Trophoblast cell (in vitro differentiated cells and primary cell): Measurements from ENCODE around the gene MAP3K19.

Source experiments
- DNase-seq, 2 donors: peaks; one replicate each; pipeline ENCODE4 v3.0.0-alpha.2; 2016
- H2AFZ ChIP-seq: 2 replicates; pipeline ENCODE4 v1.6.1; 2013; ENCODE audit warnings: low read length, moderate library complexity, mild to moderate bottlenecking; ENCODE audit not compliant: insufficient read depth, poor library complexity
- H2AK5ac ChIP-seq: 2 replicates; pipeline ENCODE4 v1.6.1; 2013; ENCODE audit warnings: mild to moderate bottlenecking, low read length
- H2BK120ac ChIP-seq: 2 replicates; pipeline ENCODE4 v1.6.1; 2013; ENCODE audit warnings: low read length, mild to moderate bottlenecking, moderate library complexity; ENCODE audit not compliant: insufficient read depth, poor library complexity
- H2BK12ac ChIP-seq: 2 replicates; pipeline ENCODE4 v1.6.1; 2013; ENCODE audit warnings: mild to moderate bottlenecking, low read length, moderate library complexity
- H2BK5ac ChIP-seq: 2 replicates; pipeline ENCODE4 v1.6.1; 2013; ENCODE audit warnings: low read length, low read depth, moderate library complexity, mild to moderate bottlenecking; ENCODE audit not compliant: poor library complexity
- H3K14ac ChIP-seq: 2 replicates; pipeline ENCODE4 v1.6.1; 2013; ENCODE audit warnings: mild to moderate bottlenecking, low read length
- H3K18ac ChIP-seq: 2 replicates; pipeline ENCODE4 v1.6.1; 2013; ENCODE audit warnings: mild to moderate bottlenecking, low read length
- H3K23ac ChIP-seq: 2 replicates; pipeline ENCODE4 v1.6.1; 2013; ENCODE audit warnings: low read length
- H3K27ac ChIP-seq: 2 replicates; pipeline ENCODE4 v1.5.1; 2013; ENCODE audit warnings: low read depth, mild to moderate bottlenecking, inconsistent platforms, low read length, moderate library complexity
- H3K27me3 ChIP-seq: 2 replicates; pipeline ENCODE4 v1.6.1; 2013; ENCODE audit warnings: inconsistent platforms, mild to moderate bottlenecking, low read length, moderate library complexity; ENCODE audit not compliant: insufficient read depth
- H3K36me3 ChIP-seq, 2 experiments: 1 replicate in 1 of 2; 2 replicates in 1 of 2; pipeline ENCODE4 v1.6.1; 2013; ENCODE audit warnings: low read length in 2 of 2, mild to moderate bottlenecking in 2 of 2, moderate library complexity in 1 of 2; ENCODE audit not compliant: insufficient read depth in 2 of 2, control insufficient read depth in 1 of 2
- H3K4ac ChIP-seq: 2 replicates; pipeline ENCODE4 v1.6.1; 2013; ENCODE audit warnings: low read depth, mild to moderate bottlenecking, low read length, moderate library complexity
- H3K4me1 ChIP-seq, 2 experiments: 1 replicate in 1 of 2; 2 replicates in 1 of 2; pipeline ENCODE4 v1.6.1; 2013; ENCODE audit warnings: low read length in 2 of 2, mild to moderate bottlenecking in 2 of 2, moderate library complexity in 1 of 2; ENCODE audit not compliant: insufficient read depth in 2 of 2, control insufficient read depth in 1 of 2
- H3K4me2 ChIP-seq: 2 replicates; pipeline ENCODE4 v1.6.1; 2013; ENCODE audit warnings: inconsistent platforms, mild to moderate bottlenecking, low read length, moderate library complexity
- H3K4me3 ChIP-seq: 2 replicates; pipeline ENCODE4 v1.5.1; 2013; ENCODE audit warnings: mild to moderate bottlenecking, low read depth, low read length, inconsistent platforms
- H3K79me1 ChIP-seq: one replicate; pipeline ENCODE4 v1.6.1; 2013; ENCODE audit warnings: low read length
- H3K79me2 ChIP-seq: 2 replicates; pipeline ENCODE4 v1.6.1; 2013; ENCODE audit warnings: low read length, mild to moderate bottlenecking; ENCODE audit not compliant: control insufficient read depth, insufficient read depth, poor library complexity
- H3K9ac ChIP-seq: 2 replicates; pipeline ENCODE4 v1.6.1; 2013; ENCODE audit warnings: mild to moderate bottlenecking, low read length
- H3K9me3 ChIP-seq: 2 replicates; pipeline ENCODE4 v1.6.1; 2013; ENCODE audit warnings: low read depth, mild to moderate bottlenecking, control low read depth, inconsistent platforms, low read length; ENCODE audit not compliant: insufficient read depth
- H4K12ac ChIP-seq: 2 replicates; pipeline ENCODE4 v1.6.1; 2013; ENCODE audit warnings: low read depth, mild to moderate bottlenecking, low read length, moderate library complexity
- H4K8ac ChIP-seq: 2 replicates; pipeline ENCODE4 v1.6.1; 2013; ENCODE audit warnings: low read depth, mild to moderate bottlenecking, low read length, moderate library complexity
- H4K91ac ChIP-seq: one replicate; pipeline ENCODE4 v1.6.1; 2013; ENCODE audit warnings: low read depth, mild to moderate bottlenecking, low read length, moderate library complexity
- WGBS: extraction: QIAGEN DNeasy Blood & Tissue Kit; methylation state at CpG from one replicate; pipeline ENCODE4 v1.1.7; 2013; ENCODE audit warnings: missing lambda C conversion rate; ENCODE audit not compliant: insufficient read length, insufficient coverage; ENCODE audit errors: extremely low coverage; 5-methylcytosine and 5-hydroxymethylcytosine counted together

The MAP3K19 gene

GRCh38 chr2:134926231-134926931 is 120.9 kb downstream of the MAP3K19 start:
- no peak overlapping the region for H3K14ac ChIP-seq
- no peak overlapping the region for H3K4me3 ChIP-seq
- no peaks in the 10 kb centered on the region for H3K79me1 ChIP-seq
- no peaks in the 10 kb centered on the region for H3K9me3 ChIP-seq
- H3K9ac ChIP-seq = no peak overlapping the region
- peaks cover 0 to 1% of the 10 kb centered on the region in 2 experiments for H3K4me1 ChIP-seq
- no peaks in the 10 kb centered on the region for H3K27me3 ChIP-seq
- no CpG with 5 or more reads among the region's 3 CpGs for WGBS
- peak overlapping the region; percentile 23 for H4K8ac ChIP-seq
- no peak overlapping the region for H4K12ac ChIP-seq
- peaks cover 4 to 11% of the 10 kb centered on the region in 2 experiments for H3K36me3 ChIP-seq
- H4K91ac ChIP-seq = no peak overlapping the region
- H2AK5ac ChIP-seq = no peak overlapping the region
- peak in 1 of 2 donors; percentile 5 for DNase-seq
- H3K79me2 ChIP-seq = peaks cover 15% of the 10 kb centered on the region
- no peak overlapping the region for H3K4me2 ChIP-seq
- H2AFZ ChIP-seq = no peak overlapping the region
- no peak overlapping the region for H2BK120ac ChIP-seq
- no peak overlapping the region for H3K27ac ChIP-seq
- H3K18ac ChIP-seq = no peak overlapping the region
- no peak overlapping the region for H3K23ac ChIP-seq
- H2BK5ac ChIP-seq = no peak overlapping the region
- no peak overlapping the region for H2BK12ac ChIP-seq
- H3K4ac ChIP-seq = peak overlapping the region; percentile 93

GRCh38 chr2:134924912-134925311 is 122.3 kb downstream of the MAP3K19 start:
- Histone ChIP-seq H4K91ac (no peak overlapping the region), H3K4me2 (no peak overlapping the region), H3K79me2 (peaks cover 17% of the 10 kb centered on the region), H2BK5ac (no peak overlapping the region), H3K14ac (no peak overlapping the region), H3K27me3 (no peaks in the 10 kb centered on the region), H3K23ac (no peak overlapping the region), H3K27ac (no peak overlapping the region), H4K8ac (no peak overlapping the region), H3K4me3 (no peak overlapping the region), H3K79me1 (no peaks in the 10 kb centered on the region), H2BK12ac (no peak overlapping the region), H2AFZ (no peak overlapping the region), H3K4ac (peak overlapping the region; percentile 94), H2AK5ac (no peak overlapping the region), H3K36me3 (peaks cover 4 to 11% of the 10 kb centered on the region in 2 experiments), H3K9ac (no peak overlapping the region), H3K4me1 (peaks cover 0 to 1% of the 10 kb centered on the region in 2 experiments), H4K12ac (no peak overlapping the region), H3K9me3 (no peaks in the 10 kb centered on the region), H3K18ac (no peak overlapping the region), H2BK120ac (no peak overlapping the region)
- no CpG with 5 or more reads among the region's 1 CpG for WGBS
- DNase-seq = no peak

GRCh38 chr2:134919341-134920210 is 127.7 kb downstream of the MAP3K19 start:
- Histone ChIP-seq H4K12ac (peak overlapping the region; percentile 76), H4K8ac (peak overlapping the region; percentile 94), H2AK5ac (peak overlapping the region; percentile 31), H2BK120ac (peak overlapping the region; percentile 84), H3K27ac (peak overlapping the region; percentile 98), H3K4ac (peak overlapping the region; percentile 87), H2AFZ (peak overlapping the region; percentile 84), H3K9me3 (no peaks in the 10 kb centered on the region), H3K4me3 (peak overlapping the region; percentile 92), H3K79me1 (peaks cover 17% of the 10 kb centered on the region), H3K27me3 (no peaks in the 10 kb centered on the region), H3K23ac (no peak overlapping the region), H3K4me1 (peaks cover 3 to 9% of the 10 kb centered on the region in 2 experiments), H4K91ac (peak overlapping the region; percentile 90), H3K36me3 (peaks cover 4 to 6% of the 10 kb centered on the region in 2 experiments), H3K4me2 (peak overlapping the region; percentile 46), H3K79me2 (peaks cover 18% of the 10 kb centered on the region), H3K14ac (peak overlapping the region; percentile 97), H2BK12ac (peak overlapping the region; percentile 19), H3K9ac (peak overlapping the region; percentile 99), H2BK5ac (peak overlapping the region; percentile 93), H3K18ac (peak overlapping the region; percentile 93)
- peak; percentile 24 to 57 for DNase-seq
- WGBS = no CpG with 5 or more reads among the region's 30 CpGs

GRCh38 chr2:134918526-134919340 is 128.5 kb downstream of the MAP3K19 start, which contains the start of gene CCNT2:
Gene CCNT2 (plus strand): TSS chr2:134918822. CDS start chr2:134918855, 33 bp downstream.
- H4K91ac ChIP-seq = peak within 1 kb of the TSS; percentile 97
- peak within 1 kb of the TSS; percentile 76 for H4K12ac ChIP-seq
- peak within 1 kb of the TSS; percentile 31 for H2AK5ac ChIP-seq
- no peaks in the 10 kb centered on the region for H3K9me3 ChIP-seq
- H3K27ac ChIP-seq = peak within 1 kb of the TSS; percentile 98
- H3K9ac ChIP-seq = peak within 1 kb of the TSS; percentile 99
- H3K4me1 ChIP-seq = peaks cover 3 to 9% of the 10 kb centered on the region in 2 experiments
- peak within 1 kb of the TSS; percentile 51 for H3K4me2 ChIP-seq
- peaks cover 17% of the 10 kb centered on the region for H3K79me1 ChIP-seq
- WGBS = no CpG with 5 or more reads among the region's 83 CpGs
- peak within 1 kb of the TSS; percentile 94 for H4K8ac ChIP-seq
- peak within 1 kb of the TSS; percentile 19 for H2BK12ac ChIP-seq
- H2AFZ ChIP-seq = peak within 1 kb of the TSS; percentile 89
- peak within 1 kb of the TSS; percentile 93 for H3K18ac ChIP-seq
- H2BK5ac ChIP-seq = peak within 1 kb of the TSS; percentile 93
- peak within 1 kb of the TSS; percentile 97 for H3K14ac ChIP-seq
- H3K79me2 ChIP-seq = peaks cover 14% of the 10 kb centered on the region
- no peaks in the 10 kb centered on the region for H3K27me3 ChIP-seq
- peak within 1 kb of the TSS; percentile 87 for H3K4ac ChIP-seq
- peaks cover 0 to 2% of the 10 kb centered on the region in 2 experiments for H3K36me3 ChIP-seq
- H3K23ac ChIP-seq = peak within 1 kb of the TSS; percentile 41
- peak within 1 kb of the TSS; percentile 84 for H2BK120ac ChIP-seq
- peak; percentile 99 to 100 for DNase-seq
- H3K4me3 ChIP-seq = peak within 1 kb of the TSS; percentile 92
